Lung (tissue), 12 donors: ENCODE data around the gene STK32B. TPM values are rescaled to one million over a fixed set of nuclear protein-coding genes. Genes with fewer than 3 reads are reported as not detected.

Experiments used
- ATAC-seq: fragments of 200-7000 bp; cut with Tn5 transposase; one replicate; pipeline ENCODE4 v1.9.1; 2020; ENCODE audit warnings: moderate number of reproducible peaks; ENCODE audit not compliant: insufficient read depth, low FRiP score
- DNase-seq, 3 donors: peaks; one replicate each; pipeline ENCODE4 v3.0.0-alpha.2; 2013 to 2017
- H3K27ac ChIP-seq, 2 donors: one replicate each; pipeline ENCODE4 v1.5.1; 2013; ENCODE audit warnings: mild to moderate bottlenecking in 2 of 2, moderate library complexity in 2 of 2, control low read depth in 1 of 2, inconsistent platforms in 1 of 2, low read depth in 1 of 2, low read length in 1 of 2
- H3K27me3 ChIP-seq, 3 donors: one replicate each; pipeline ENCODE4 v1.5.1; 2013; ENCODE audit warnings: low read length in 2 of 3; ENCODE audit not compliant: control insufficient read depth in 3 of 3, insufficient read depth in 3 of 3
- H3K36me3 ChIP-seq, 4 donors: one replicate each; pipeline ENCODE4 v1.5.1; 2013; ENCODE audit warnings: low read length in 4 of 4, mild to moderate bottlenecking in 1 of 4, moderate library complexity in 1 of 4; ENCODE audit not compliant: control insufficient read depth in 4 of 4, insufficient read depth in 4 of 4
- H3K4me1 ChIP-seq, 5 donors: one replicate each; pipeline ENCODE4 v1.5.1; 2013; ENCODE audit warnings: low read length in 5 of 5, mild to moderate bottlenecking in 2 of 5, moderate library complexity in 1 of 5; ENCODE audit not compliant: control insufficient read depth in 5 of 5, insufficient read depth in 5 of 5
- H3K4me3 ChIP-seq: one replicate; pipeline ENCODE4 v1.5.1; 2013; ENCODE audit warnings: mild to moderate bottlenecking, control low read depth, moderate library complexity
- H3K9ac ChIP-seq, 2 donors: one replicate each; pipeline ENCODE4 v1.5.1; 2013; ENCODE audit warnings: low read length in 2 of 2, control low read depth in 1 of 2; ENCODE audit not compliant: insufficient read depth in 1 of 2
- H3K9me3 ChIP-seq, 4 donors: one replicate each; pipeline ENCODE4 v1.5.1; 2013; ENCODE audit warnings: low read length in 3 of 4, mild to moderate bottlenecking in 1 of 4, moderate library complexity in 1 of 4; ENCODE audit not compliant: control insufficient read depth in 4 of 4, insufficient read depth in 3 of 4
- CTCF ChIP-seq: IDR thresholded peaks from 2 replicates; pipeline ENCODE4 v1.5.1; 2012; ENCODE audit warnings: mild to moderate bottlenecking; ENCODE audit errors: control extremely low read depth, extremely low read depth
- WGBS, 2 donors: extraction: QIAGEN DNeasy Blood & Tissue Kit; methylation state at CpG; one replicate each; pipeline ENCODE4 v1.1.7; 2013; 5-methylcytosine and 5-hydroxymethylcytosine counted together
- polyA plus RNA-seq, 2 donors: library from polyadenylated mRNA; stranded (reverse); fragments of 200-250 nt; gene quantifications; one replicate each; pipeline ENCODE4 v1.2.1, GENCODE V29; 2013
- total RNA-seq, 2 donors: library from RNA; depleted of rRNA in 1 of 2; stranded (reverse); fragments of >200 nt in 1 of 2; gene quantifications; one replicate each; pipeline ENCODE4 v1.2.1, GENCODE V29; 2014 to 2021
- donor health status: control.
- donor health status: control.
- donor health status: Bipolar disorder and iron deficiency.
- donor health status: healthy.
- donor health status: DM: yes; HTN: yes; CAD: no.

Gene STK32B
- total and polyA plus RNA-seq, 4 donors = 0.29 to 2.2 (median 1.4) TPM

- Histone ChIP-seq H3K9me3 (peaks cover 0 to 5% (median 0%) of the 10 kb centered on the region in 4 donors), H3K9ac (no peak overlapping the region), H3K36me3 (no peaks in the 10 kb centered on the region), H3K27me3 (peaks cover 0 to 3% (median 0%) of the 10 kb centered on the region in 3 donors), H3K27ac (no peak overlapping the region), H3K4me3 (no peak overlapping the region), H3K4me1 (no peaks in the 10 kb centered on the region)
- 82 to 92% methylated on average over 7 of the region's 7 CpGs for whole genome bisulfite sequencing, 2 donors
- ATAC-seq (no peak), DNase-seq (no peak)
- TF ChIP-seq CTCF = no peak
Observed at GRCh38 chr4:5462254-5462835, 411.1 kb downstream of the STK32B start.

GRCh38 chr4:5462896-5463295 is 411.6 kb downstream of the STK32B start:
- H3K9me3 ChIP-seq = peaks cover 0 to 5% (median 0%) of the 10 kb centered on the region in 4 donors
- H3K4me3 ChIP-seq = no peak overlapping the region
- no peak for TF ChIP-seq CTCF
- WGBS, 2 donors = 80 to 86% methylated on average over 14 of the region's 14 CpGs
- ATAC-seq (no peak), DNase-seq (no peak)
- H3K4me1 ChIP-seq = no peaks in the 10 kb centered on the region
- no peak overlapping the region for H3K9ac ChIP-seq
- peaks cover 0 to 3% (median 0%) of the 10 kb centered on the region in 3 donors for H3K27me3 ChIP-seq
- H3K27ac ChIP-seq = no peak overlapping the region
- H3K36me3 ChIP-seq = no peaks in the 10 kb centered on the region

GRCh38 chr4:5463361-5463760 is 412.1 kb downstream of the STK32B start:
- Histone ChIP-seq H3K4me1 (no peaks in the 10 kb centered on the region), H3K36me3 (no peaks in the 10 kb centered on the region), H3K4me3 (no peak overlapping the region), H3K27ac (no peak overlapping the region), H3K27me3 (peaks cover 0 to 3% (median 0%) of the 10 kb centered on the region in 3 donors), H3K9ac (no peak overlapping the region), H3K9me3 (peaks cover 0 to 5% (median 0%) of the 10 kb centered on the region in 4 donors)
- no peak for ATAC-seq
- 84 to 93% methylated on average over 1 of the region's 1 CpG for WGBS, 2 donors
- no peak for TF ChIP-seq CTCF
- DNase-seq = no peak
